Panc1 (cell line): ENCODE results near the gene PHACTR4. TPM values are rescaled to one million over a fixed set of nuclear protein-coding genes. Genes with fewer than 3 reads are reported as not detected.
A peak's percentile ranks its signal among the peaks of the same experiment; 100 is the strongest.

Experiments used
- ATAC-seq: fragments of 200-7000 bp; cut with Tn5 transposase; 2 replicates; pipeline ENCODE4 v1.9.1; 2020; ENCODE audit warnings: mild to moderate bottlenecking, moderate library complexity
- BruUV-seq: library from RNA; stranded (reverse); fragments of 400-500 nt; replicated peaks from 2 replicates; lab custom pipeline; 2021; lab: Mats Ljungman, UMichigan
- CTCF ChIA-PET: fragments of 300-600 bp; sonication (Branson Sonifier 250); formaldehyde crosslinking; loops from one replicate; lab custom pipeline; 2022; ENCODE audit warnings: antibody characterized with exemption; lab: Charles Lee
- POLR2A ChIA-PET: fragments of 300-600 bp; sonication (Branson Sonifier 250); formaldehyde crosslinking; loops from one replicate; lab custom pipeline; 2022; ENCODE audit warnings: antibody characterized with exemption; lab: Charles Lee
- DNase-seq: peaks from one replicate; pipeline ENCODE4 v3.0.0-alpha.2; 2010; ENCODE audit warnings: low read depth, low spot score
- H3K27ac ChIP-seq: 2 replicates; pipeline ENCODE4 v1.5.1; 2011; ENCODE audit warnings: mild to moderate bottlenecking, low read length, inconsistent platforms
- H3K27me3 ChIP-seq: fragments of 200-500 bp; sonication (Bioruptor generic); 2 replicates; pipeline ENCODE4 v1.6.0; 2014; ENCODE audit warnings: low read length, inconsistent platforms; ENCODE audit not compliant: control insufficient read depth, insufficient read depth
- H3K36me3 ChIP-seq: fragments of 200-500 bp; sonication (Bioruptor generic); 2 replicates; pipeline ENCODE4 v1.5.1; 2014; ENCODE audit warnings: inconsistent platforms, mild to moderate bottlenecking, low read length, moderate library complexity; ENCODE audit not compliant: control insufficient read depth, insufficient read depth
- H3K4me1 ChIP-seq: 2 replicates; pipeline ENCODE4 v1.5.1; 2011; ENCODE audit warnings: inconsistent platforms, mild to moderate bottlenecking, low read length, moderate library complexity; ENCODE audit not compliant: control insufficient read depth, insufficient read depth
- H3K4me3 ChIP-seq, 2 experiments: 2 replicates each; pipeline ENCODE4 v1.5.1; 2011 to 2012; ENCODE audit warnings: low read depth in 2 of 2, low read length in 2 of 2, mild to moderate bottlenecking in 2 of 2, inconsistent platforms in 1 of 2, moderate library complexity in 1 of 2
- H3K9me3 ChIP-seq: fragments of 200-500 bp; sonication (Bioruptor generic); 2 replicates; pipeline ENCODE4 v1.5.1; 2014; ENCODE audit warnings: low read depth, mild to moderate bottlenecking, inconsistent platforms, low read length, moderate library complexity; ENCODE audit not compliant: control insufficient read depth, insufficient read depth
- POLR2AphosphoS5 ChIP-seq: IDR thresholded peaks from 2 replicates; pipeline ENCODE4 v1.6.1; 2012; ENCODE audit warnings: mild to moderate bottlenecking, low read depth, low read length, moderate library complexity
- SIN3A ChIP-seq: IDR thresholded peaks from 2 replicates; pipeline ENCODE4 v1.6.1; 2012; ENCODE audit warnings: low read depth, mild to moderate bottlenecking, low read length, moderate library complexity, borderline replicate concordance; ENCODE audit not compliant: insufficient read depth
- TCF7L2 ChIP-seq: IDR thresholded peaks from 2 replicates; pipeline ENCODE4 v1.6.1; 2011; ENCODE audit warnings: mild to moderate bottlenecking, low read depth, low read length, inconsistent platforms
- in situ Hi-C: cut with HindIII; loops from 2 replicates; pipeline ENCODE4 v1.10.0; 2016; ENCODE audit warnings: low sequenced_read_pairs, low pct_unique_long_range_greater_than_20kb
- intact Hi-C: fragments of 100-400 bp; cut with micrococcal nuclease; formaldehyde crosslinking; loops from one replicate; pipeline ENCODE4 v1.10.0; 2022; ENCODE audit not compliant: unreplicated experiment
- total RNA-seq: library from RNA; stranded (reverse); gene quantifications from one replicate; pipeline ENCODE4 v1.2.1, GENCODE V29; 2021; ENCODE audit not compliant: unreplicated experiment
- TF ChIP-seq, protein P1 (sequence below): fragments of 450-650 bp; IDR thresholded peaks from 2 replicates; pipeline ENCODE4 v1.5.1; 2017; ENCODE audit warnings: mild to moderate bottlenecking
- TF ChIP-seq, protein P2 (sequence below), 2 experiments: IDR thresholded peaks; 2 replicates each; pipeline ENCODE4 v1.6.1; 2011 to 2012; ENCODE audit warnings: low read depth in 2 of 2, control low read depth in 1 of 2, low read length in 1 of 2, mild to moderate bottlenecking in 1 of 2, moderate library complexity in 1 of 2; ENCODE audit not compliant: insufficient read depth in 1 of 2

PHACTR4 gene
- total RNA-seq, 1 experiment from 2014 or later: 63.4 TPM

GRCh38 chr1:28436211-28436769 lies 66.8 kb downstream of the PHACTR4 start:
- Histone ChIP-seq H3K9me3 (no peaks in the 10 kb centered on the region), H3K4me1 (peaks cover 37% of the 10 kb centered on the region), H3K27me3 (no peaks in the 10 kb centered on the region), H3K4me3 (no peak overlapping the region), H3K27ac (0 out of 2 replicates have a peak overlapping the region, but pooled peaks have one; percentile 1), H3K36me3 (no peaks in the 10 kb centered on the region)
- CTCF ChIA-PET: no interaction called here
- TF ChIP-seq TCF7L2 (no peak), SIN3A (no peak), POLR2AphosphoS5 (no peak)
- TF ChIP-seq, protein P1, sequence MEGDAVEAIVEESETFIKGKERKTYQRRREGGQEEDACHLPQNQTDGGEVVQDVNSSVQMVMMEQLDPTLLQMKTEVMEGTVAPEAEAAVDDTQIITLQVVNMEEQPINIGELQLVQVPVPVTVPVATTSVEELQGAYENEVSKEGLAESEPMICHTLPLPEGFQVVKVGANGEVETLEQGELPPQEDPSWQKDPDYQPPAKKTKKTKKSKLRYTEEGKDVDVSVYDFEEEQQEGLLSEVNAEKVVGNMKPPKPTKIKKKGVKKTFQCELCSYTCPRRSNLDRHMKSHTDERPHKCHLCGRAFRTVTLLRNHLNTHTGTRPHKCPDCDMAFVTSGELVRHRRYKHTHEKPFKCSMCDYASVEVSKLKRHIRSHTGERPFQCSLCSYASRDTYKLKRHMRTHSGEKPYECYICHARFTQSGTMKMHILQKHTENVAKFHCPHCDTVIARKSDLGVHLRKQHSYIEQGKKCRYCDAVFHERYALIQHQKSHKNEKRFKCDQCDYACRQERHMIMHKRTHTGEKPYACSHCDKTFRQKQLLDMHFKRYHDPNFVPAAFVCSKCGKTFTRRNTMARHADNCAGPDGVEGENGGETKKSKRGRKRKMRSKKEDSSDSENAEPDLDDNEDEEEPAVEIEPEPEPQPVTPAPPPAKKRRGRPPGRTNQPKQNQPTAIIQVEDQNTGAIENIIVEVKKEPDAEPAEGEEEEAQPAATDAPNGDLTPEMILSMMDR: no peak
- TF ChIP-seq, protein P2, sequence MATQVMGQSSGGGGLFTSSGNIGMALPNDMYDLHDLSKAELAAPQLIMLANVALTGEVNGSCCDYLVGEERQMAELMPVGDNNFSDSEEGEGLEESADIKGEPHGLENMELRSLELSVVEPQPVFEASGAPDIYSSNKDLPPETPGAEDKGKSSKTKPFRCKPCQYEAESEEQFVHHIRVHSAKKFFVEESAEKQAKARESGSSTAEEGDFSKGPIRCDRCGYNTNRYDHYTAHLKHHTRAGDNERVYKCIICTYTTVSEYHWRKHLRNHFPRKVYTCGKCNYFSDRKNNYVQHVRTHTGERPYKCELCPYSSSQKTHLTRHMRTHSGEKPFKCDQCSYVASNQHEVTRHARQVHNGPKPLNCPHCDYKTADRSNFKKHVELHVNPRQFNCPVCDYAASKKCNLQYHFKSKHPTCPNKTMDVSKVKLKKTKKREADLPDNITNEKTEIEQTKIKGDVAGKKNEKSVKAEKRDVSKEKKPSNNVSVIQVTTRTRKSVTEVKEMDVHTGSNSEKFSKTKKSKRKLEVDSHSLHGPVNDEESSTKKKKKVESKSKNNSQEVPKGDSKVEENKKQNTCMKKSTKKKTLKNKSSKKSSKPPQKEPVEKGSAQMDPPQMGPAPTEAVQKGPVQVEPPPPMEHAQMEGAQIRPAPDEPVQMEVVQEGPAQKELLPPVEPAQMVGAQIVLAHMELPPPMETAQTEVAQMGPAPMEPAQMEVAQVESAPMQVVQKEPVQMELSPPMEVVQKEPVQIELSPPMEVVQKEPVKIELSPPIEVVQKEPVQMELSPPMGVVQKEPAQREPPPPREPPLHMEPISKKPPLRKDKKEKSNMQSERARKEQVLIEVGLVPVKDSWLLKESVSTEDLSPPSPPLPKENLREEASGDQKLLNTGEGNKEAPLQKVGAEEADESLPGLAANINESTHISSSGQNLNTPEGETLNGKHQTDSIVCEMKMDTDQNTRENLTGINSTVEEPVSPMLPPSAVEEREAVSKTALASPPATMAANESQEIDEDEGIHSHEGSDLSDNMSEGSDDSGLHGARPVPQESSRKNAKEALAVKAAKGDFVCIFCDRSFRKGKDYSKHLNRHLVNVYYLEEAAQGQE (IDR thresholded peaks at IDR 0.05; ENCODE audit: insufficient read depth in 1 of 2, low read depth in 2 of 2, low read length in 1 of 2): no peak
- POLR2A ChIA-PET: interaction anchor here (0.5 kb wide), 1 partner anchor 417 kb away, joined by 3 read pairs; no protein-coding TSS in a partner anchor
- ATAC-seq (no peak), DNase-seq (no peak)
- intact Hi-C loops: no loop called here
- no TSS peak for BruUV-seq
- in situ Hi-C loops: no loop called here

GRCh38 chr1:28437264-28437923 lies 67.9 kb downstream of the PHACTR4 start:
- H3K9me3 ChIP-seq: no peaks in the 10 kb centered on the region
- in situ Hi-C loops: no loop called here
- H3K4me3 ChIP-seq: peak overlapping the region; percentile 44 to 51
- H3K27me3 ChIP-seq: no peaks in the 10 kb centered on the region
- ATAC-seq: peak; percentile 78
- TF ChIP-seq, protein P1: no peak
- TF ChIP-seq TCF7L2: no peak
- CTCF ChIA-PET: interaction anchor here (0.6 to 1.1 kb wide), 2 partner anchors 28 to 101 kb away, joined by 5 read pairs; no protein-coding TSS in a partner anchor
- POLR2A ChIA-PET: interaction anchor here (0.5 to 1.8 kb wide), 3 partner anchors 8 to 212 kb away, joined by 4 to 7 read pairs (median 5); no protein-coding TSS in a partner anchor
- peaks cover 37% of the 10 kb centered on the region for H3K4me1 ChIP-seq
- no peaks in the 10 kb centered on the region for H3K36me3 ChIP-seq
- intact Hi-C loops: no loop called here
- peak overlapping the region; percentile 90 for H3K27ac ChIP-seq
- peak; percentile 41 for DNase-seq
- no TSS peak for BruUV-seq
